HepG2 (cell line): ENCODE data around the gene TUT1. TPM values are rescaled to one million over a fixed set of nuclear protein-coding genes. Genes with fewer than 3 reads are reported as not detected.
A peak's percentile ranks its signal among the peaks of the same experiment; 100 is the strongest.

Source experiments
- CREM ChIP-seq, 2 experiments: sonication (generic) in 1 of 2; formaldehyde crosslinking in 1 of 2; IDR thresholded peaks; 2 replicates each; pipeline versions ENCODE4 v1.4.0 to v1.6.1; 2016 to 2020; ENCODE audit warnings: antibody characterized with exemption in 1 of 2, mild to moderate bottlenecking in 1 of 2, missing genetic modification reagents in 1 of 2
- FIP1L1 ChIP-seq: fragments of 200-400 bp; formaldehyde crosslinking; IDR thresholded peaks from 2 replicates; pipeline ENCODE4 v1.6.1; 2018; ENCODE audit warnings: low read depth, mild to moderate bottlenecking, low read length, moderate library complexity, borderline replicate concordance; ENCODE audit not compliant: insufficient read depth
- NBN ChIP-seq: fragments of 450-650 bp; conservative IDR thresholded peaks from 2 replicates; pipeline ENCODE4 v1.6.1; 2017
- RORA ChIP-seq: sonication (generic); formaldehyde crosslinking; IDR thresholded peaks from 2 replicates; pipeline ENCODE4 v1.5.0; 2020; ENCODE audit warnings: mild to moderate bottlenecking, missing genetic modification reagents, moderate library complexity
- TEAD3 ChIP-seq: optimal IDR thresholded peaks from 2 replicates; pipeline ENCODE3; 2016; ENCODE audit warnings: borderline replicate concordance
- ZNF563 ChIP-seq: sonication (generic); formaldehyde crosslinking; IDR thresholded peaks from 2 replicates; pipeline ENCODE4 v1.8.0; 2022; ENCODE audit warnings: mild to moderate bottlenecking, moderate library complexity, missing genetic modification reagents
- ZNF615 ChIP-seq: sonication (generic); formaldehyde crosslinking; IDR thresholded peaks from 2 replicates; pipeline ENCODE4 v1.5.0; 2020; ENCODE audit warnings: mild to moderate bottlenecking, missing genetic modification reagents, borderline replicate concordance
- ZNF687 ChIP-seq: sonication (generic); formaldehyde crosslinking; IDR thresholded peaks from 2 replicates; pipeline ENCODE4 v1.5.1; 2020; ENCODE audit warnings: mild to moderate bottlenecking, missing genetic modification reagents, moderate library complexity
- ZNF703 ChIP-seq: sonication (generic); formaldehyde crosslinking; IDR thresholded peaks from 2 replicates; pipeline ENCODE4 v1.5.1; 2020; ENCODE audit warnings: missing genetic modification reagents, mild to moderate bottlenecking, moderate library complexity, borderline replicate concordance
- ZNF816 ChIP-seq: sonication (generic); formaldehyde crosslinking; IDR thresholded peaks from 2 replicates; pipeline ENCODE4 v1.8.0; 2022; ENCODE audit warnings: missing genetic modification reagents, mild to moderate bottlenecking, borderline replicate concordance
- polyA plus RNA-seq, 8 experiments: library from polyadenylated mRNA; depleted of rRNA in 3 of 8; stranded (reverse) in 7 of 8; unstranded in 1 of 8; fragments of >200 nt; fragmentation: Illumina TruSeq in 4 of 8; extraction: Trizol in 4 of 8; gene quantifications; 2 replicates each; pipeline versions ENCODE4 v1.2.1 to v1.2.3, GENCODE V29; 2011 to 2016; ENCODE audit warnings: low read depth in 4 of 8, missing spikeins in 1 of 8, mixed read lengths in 1 of 8; ENCODE audit not compliant: insufficient read depth in 1 of 8
- total RNA-seq, 5 experiments: library from RNA; depleted of rRNA; stranded (reverse); fragments of >200 nt; fragmentation: Illumina TruSeq; extraction: Trizol; gene quantifications; 2 replicates each; pipeline ENCODE4 v1.2.3, GENCODE V29; 2016; ENCODE audit warnings: low read depth in 1 of 5
- TF ChIP-seq, protein P1 (sequence below): fragments of 450-650 bp; IDR thresholded peaks from 2 replicates; pipeline ENCODE4 v1.6.1; 2017
- TF ChIP-seq, protein P2 (sequence below): sonication (generic); formaldehyde crosslinking; conservative IDR thresholded peaks from 2 replicates; pipeline ENCODE4 v1.8.0; 2022; ENCODE audit warnings: low read depth, missing genetic modification reagents
- TF ChIP-seq, protein P3 (sequence below): sonication (generic); formaldehyde crosslinking; IDR thresholded peaks from 2 replicates; pipeline ENCODE4 v1.5.1; 2020; ENCODE audit warnings: missing genetic modification reagents, mild to moderate bottlenecking, borderline replicate concordance

TUT1 gene
- total and polyA plus RNA-seq, 2 of the 13 experiments (the other 11 are each of a cell fraction or from before 2014, with no cell fraction given), result 9.7 to 14.3 TPM

DNA sequence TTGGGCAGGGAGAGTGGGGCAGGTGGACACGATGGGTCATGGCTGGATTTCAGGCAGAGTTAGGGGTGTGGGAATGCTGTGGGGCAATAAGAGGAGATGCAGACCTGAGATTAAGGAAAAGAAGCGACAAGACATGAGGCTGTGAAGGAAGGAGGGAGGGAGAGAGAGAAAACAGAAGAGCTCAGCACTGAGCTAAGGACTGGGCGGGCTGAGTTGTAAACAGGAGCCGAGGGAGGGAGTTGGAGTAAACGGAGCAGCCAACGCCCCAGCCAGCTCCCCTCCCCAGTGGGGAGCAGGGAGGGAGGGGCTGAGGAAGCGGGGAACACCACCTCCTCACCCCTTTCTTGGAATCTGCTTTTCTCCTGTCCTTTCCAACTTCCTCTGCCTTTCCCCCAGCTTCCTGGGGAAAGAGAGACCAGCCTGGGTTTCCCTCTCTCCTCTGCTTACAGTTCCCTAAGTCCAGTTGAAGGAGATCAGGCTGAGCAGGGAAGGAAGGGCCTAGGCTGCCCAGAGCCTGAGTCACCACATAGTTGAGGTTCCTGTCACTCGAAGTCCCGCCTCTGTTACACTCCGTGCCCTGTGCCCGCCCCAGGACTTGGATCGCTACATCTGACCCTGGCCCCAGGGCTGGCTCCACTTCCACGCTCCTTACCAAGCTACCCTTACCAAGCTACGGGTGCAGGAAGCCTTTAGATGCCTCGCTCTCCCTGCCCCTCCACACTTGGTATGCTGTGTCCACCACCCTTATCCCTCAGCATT, 38.1 kb downstream of the TUT1 start (continued):
- TF ChIP-seq, protein P1, sequence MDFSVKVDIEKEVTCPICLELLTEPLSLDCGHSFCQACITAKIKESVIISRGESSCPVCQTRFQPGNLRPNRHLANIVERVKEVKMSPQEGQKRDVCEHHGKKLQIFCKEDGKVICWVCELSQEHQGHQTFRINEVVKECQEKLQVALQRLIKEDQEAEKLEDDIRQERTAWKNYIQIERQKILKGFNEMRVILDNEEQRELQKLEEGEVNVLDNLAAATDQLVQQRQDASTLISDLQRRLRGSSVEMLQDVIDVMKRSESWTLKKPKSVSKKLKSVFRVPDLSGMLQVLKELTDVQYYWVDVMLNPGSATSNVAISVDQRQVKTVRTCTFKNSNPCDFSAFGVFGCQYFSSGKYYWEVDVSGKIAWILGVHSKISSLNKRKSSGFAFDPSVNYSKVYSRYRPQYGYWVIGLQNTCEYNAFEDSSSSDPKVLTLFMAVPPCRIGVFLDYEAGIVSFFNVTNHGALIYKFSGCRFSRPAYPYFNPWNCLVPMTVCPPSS, result no peak
- TF ChIP-seq, protein P2, sequence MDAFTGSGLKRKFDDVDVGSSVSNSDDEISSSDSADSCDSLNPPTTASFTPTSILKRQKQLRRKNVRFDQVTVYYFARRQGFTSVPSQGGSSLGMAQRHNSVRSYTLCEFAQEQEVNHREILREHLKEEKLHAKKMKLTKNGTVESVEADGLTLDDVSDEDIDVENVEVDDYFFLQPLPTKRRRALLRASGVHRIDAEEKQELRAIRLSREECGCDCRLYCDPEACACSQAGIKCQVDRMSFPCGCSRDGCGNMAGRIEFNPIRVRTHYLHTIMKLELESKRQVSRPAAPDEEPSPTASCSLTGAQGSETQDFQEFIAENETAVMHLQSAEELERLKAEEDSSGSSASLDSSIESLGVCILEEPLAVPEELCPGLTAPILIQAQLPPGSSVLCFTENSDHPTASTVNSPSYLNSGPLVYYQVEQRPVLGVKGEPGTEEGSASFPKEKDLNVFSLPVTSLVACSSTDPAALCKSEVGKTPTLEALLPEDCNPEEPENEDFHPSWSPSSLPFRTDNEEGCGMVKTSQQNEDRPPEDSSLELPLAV, result no peak
- no peak for TF ChIP-seq FIP1L1
- no peak for TF ChIP-seq ZNF615 (CRISPR knock-in tag)
- peak; percentile 41 for TF ChIP-seq TEAD3
- no peak for TF ChIP-seq CREM (IDR thresholded peaks at IDR 0.05)
- no peak for TF ChIP-seq CREM (CRISPR knock-in tag; IDR thresholded peaks at IDR 0.05)
- no peak for TF ChIP-seq ZNF816 (CRISPR knock-in tag)
- TF ChIP-seq RORA (CRISPR knock-in tag), result no peak
- TF ChIP-seq ZNF687 (CRISPR knock-in tag), result peak; percentile 59
- TF ChIP-seq, protein P3, sequence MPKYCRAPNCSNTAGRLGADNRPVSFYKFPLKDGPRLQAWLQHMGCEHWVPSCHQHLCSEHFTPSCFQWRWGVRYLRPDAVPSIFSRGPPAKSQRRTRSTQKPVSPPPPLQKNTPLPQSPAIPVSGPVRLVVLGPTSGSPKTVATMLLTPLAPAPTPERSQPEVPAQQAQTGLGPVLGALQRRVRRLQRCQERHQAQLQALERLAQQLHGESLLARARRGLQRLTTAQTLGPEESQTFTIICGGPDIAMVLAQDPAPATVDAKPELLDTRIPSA, result no peak
- TF ChIP-seq ZNF563 (CRISPR knock-in tag), result no peak
- no peak for TF ChIP-seq NBN
- no peak for TF ChIP-seq ZNF703
